Stimulated activated naive CD8-positive, alpha-beta T cell treated with anti-CD3 and anti-CD28 coated beads, Interleukin-15, amount 100 ng/mL, for 72 hours (primary cell): ENCODE results near the gene SDR42E1.
"Not testable (repeated sequence)": the region's sequence is repeated elsewhere in the genome, so short reads cannot be mapped to it uniquely, and the experiment has no call there.

Source experiments
- ATAC-seq: fragments of 150-1000 bp; cut with Tn5 transposase; 2 replicates; pipeline ENCODE4 v1.10.0; 2021; ENCODE audit warnings: mild to moderate bottlenecking, moderate library complexity
- DNase-seq, 2 donors: peaks; one replicate each; pipeline ENCODE4 v3.0.0; 2021 to 2022
- H3K27ac Mint-ChIP-seq, 2 donors: one replicate each; pipeline ENCODE4 v1.8.0; 2022; ENCODE audit warnings: mild to moderate bottlenecking in 2 of 2, mixed read lengths in 2 of 2, moderate library complexity in 2 of 2
- H3K27me3 Mint-ChIP-seq: one replicate; pipeline ENCODE4 v1.8.0; 2022; ENCODE audit warnings: mixed read lengths
- H3K4me1 Mint-ChIP-seq: one replicate; pipeline ENCODE4 v1.8.0; 2022; ENCODE audit warnings: mild to moderate bottlenecking, mixed read lengths
- H3K4me3 Mint-ChIP-seq, 2 donors: one replicate each; pipeline ENCODE4 v1.8.0; 2022; ENCODE audit warnings: mild to moderate bottlenecking in 2 of 2, mixed read lengths in 2 of 2, moderate library complexity in 1 of 2
- H3K9me3 Mint-ChIP-seq, 2 donors: one replicate each; pipeline ENCODE4 v1.8.0; 2022; ENCODE audit warnings: mixed read lengths in 2 of 2

The SDR42E1 gene

GRCh38 chr16:82020051-82020450 lies 8.8 kb upstream of the SDR42E1 start:
- Mint-ChIP-seq H3K9me3 (peaks cover 2 to 4% of the 10 kb centered on the region in 2 donors), H3K4me1 (no peaks in the 10 kb centered on the region), H3K27ac (no peak overlapping the region), H3K27me3 (peaks cover 48% of the 10 kb centered on the region), H3K4me3 (no peak overlapping the region)
- DNase-seq (no peak), ATAC-seq (no peak)

- Mint-ChIP-seq H3K27me3 (peaks cover 45% of the 10 kb centered on the region), H3K27ac (no peak overlapping the region), H3K4me3 (no peak overlapping the region), H3K9me3 (peaks cover 6 to 7% of the 10 kb centered on the region in 2 donors), H3K4me1 (no peaks in the 10 kb centered on the region)
- ATAC-seq = no peak
- no peak for DNase-seq
These were observed 8.3 kb upstream of the SDR42E1 start for GRCh38 chr16:82019535-82019934.

DNA sequence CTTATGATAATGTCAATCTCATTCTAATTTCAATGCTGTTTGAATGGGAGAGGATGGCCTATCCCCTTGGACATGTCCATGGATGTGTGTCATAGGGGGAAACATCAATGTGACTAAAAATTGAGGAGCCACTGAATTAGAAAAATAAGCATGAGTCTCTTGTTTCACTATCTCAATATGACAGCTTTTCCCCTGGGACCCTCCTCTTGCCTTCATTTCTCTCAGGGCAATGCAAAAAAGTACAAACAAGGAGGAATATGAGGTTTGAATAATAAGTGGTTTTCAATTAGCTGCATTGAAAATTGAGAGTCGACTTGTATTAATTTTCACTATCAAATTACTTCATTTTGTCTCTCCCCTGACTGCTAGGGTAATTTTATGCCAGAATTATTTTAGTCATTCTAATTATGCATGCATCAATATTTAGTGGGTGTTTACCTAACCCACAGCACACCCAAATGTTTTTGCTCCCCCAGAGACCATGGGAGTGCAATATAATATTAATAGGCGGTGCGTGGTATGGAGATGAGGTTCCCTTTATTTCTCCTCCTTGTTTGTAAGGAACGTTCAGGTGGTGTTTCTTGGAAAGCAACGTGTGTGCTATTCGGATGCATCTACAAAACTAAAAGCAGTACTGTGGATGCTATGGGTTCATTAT lies 6.8 kb upstream of the SDR42E1 start:
- DNase-seq (no peak), ATAC-seq (no peak)
- Mint-ChIP-seq H3K4me1 (no peaks in the 10 kb centered on the region), H3K4me3 (no peak overlapping the region), H3K27ac (no peak overlapping the region), H3K27me3 (peaks cover 30% of the 10 kb centered on the region), H3K9me3 (peaks cover 6 to 7% of the 10 kb centered on the region in 2 donors)

DNA sequence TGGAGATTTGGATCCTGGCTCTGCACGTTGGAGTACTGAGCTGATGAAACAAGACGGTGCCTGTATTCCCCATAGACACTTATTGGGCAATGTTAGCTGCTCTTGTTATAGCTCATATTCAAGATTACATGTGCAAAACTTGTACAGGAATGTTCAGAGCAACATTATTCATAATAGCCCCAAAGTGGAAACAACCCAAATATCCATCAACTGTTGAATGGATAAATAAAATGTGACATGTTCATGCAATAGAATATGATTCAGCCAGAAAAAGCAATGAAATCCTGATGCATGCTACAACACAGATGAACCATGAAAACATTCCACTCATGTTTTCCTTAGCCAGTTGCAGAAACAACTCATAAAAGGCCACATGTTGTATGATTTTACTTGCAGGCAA lies 5.7 kb upstream of the SDR42E1 start:
- DNase-seq (no peak), ATAC-seq (no peak)
- Mint-ChIP-seq H3K4me3 (no peak overlapping the region), H3K4me1 (peaks cover under 1% of the 10 kb centered on the region), H3K27ac (no peak overlapping the region), H3K27me3 (peaks cover 29% of the 10 kb centered on the region), H3K9me3 (peaks cover 6 to 10% of the 10 kb centered on the region in 2 donors)

DNA sequence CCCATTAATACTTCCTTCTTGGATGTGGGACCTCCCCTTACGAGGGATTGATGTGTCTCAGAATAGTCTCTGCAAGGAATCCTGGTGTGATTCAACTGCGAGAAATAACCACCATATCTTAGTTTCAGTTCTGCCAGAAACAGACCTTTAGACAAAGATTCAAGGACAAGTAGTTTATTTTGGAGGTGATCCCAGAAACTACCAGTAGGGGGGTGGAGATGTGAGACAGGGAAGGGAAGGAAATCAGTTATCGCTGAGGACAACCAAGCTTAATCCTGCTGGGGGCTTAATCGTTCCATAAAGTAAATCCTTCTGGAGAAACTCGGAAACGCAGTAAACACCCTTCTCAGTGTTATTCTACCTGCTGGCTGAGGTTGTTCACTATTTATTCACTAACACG lies 5.0 kb upstream of the SDR42E1 start:
- no peak for DNase-seq
- peaks cover 6 to 15% of the 10 kb centered on the region in 2 donors for H3K9me3 Mint-ChIP-seq
- peaks cover 8% of the 10 kb centered on the region for H3K4me1 Mint-ChIP-seq
- ATAC-seq = no peak
- H3K27ac Mint-ChIP-seq = no peak overlapping the region
- peaks cover 28% of the 10 kb centered on the region for H3K27me3 Mint-ChIP-seq
- H3K4me3 Mint-ChIP-seq = no peak overlapping the region

- no peak for ATAC-seq
- Mint-ChIP-seq H3K4me1 (peaks cover 30% of the 10 kb centered on the region), H3K27ac (no peak overlapping the region), H3K4me3 (no peak overlapping the region), H3K9me3 (peaks cover 16 to 32% of the 10 kb centered on the region in 2 donors), H3K27me3 (peaks cover 4% of the 10 kb centered on the region)
- no peak for DNase-seq
These were observed 1.9 kb upstream of the SDR42E1 start for GRCh38 chr16:82013139-82013538.

GRCh38 chr16:82010649-82011048 lies 621 bp downstream of the SDR42E1 start:
- Mint-ChIP-seq H3K4me3 (peak overlapping the region; percentile 81 to 85), H3K27ac (peak overlapping the region; percentile 95 to 97), H3K27me3 (no peaks in the 10 kb centered on the region), H3K4me1 (peaks cover 30% of the 10 kb centered on the region), H3K9me3 (peaks cover 18 to 34% of the 10 kb centered on the region in 2 donors)
- no peak for ATAC-seq
- no peak for DNase-seq

GRCh38 chr16:82009789-82010188 lies 1.5 kb downstream of the SDR42E1 start:
- DNase-seq, H3K27me3 Mint-ChIP-seq, H3K4me3 Mint-ChIP-seq, H3K27ac Mint-ChIP-seq, ATAC-seq: not testable (repeated sequence)
- peaks cover 14 to 27% of the 10 kb centered on the region in 2 donors for H3K9me3 Mint-ChIP-seq
- H3K4me1 Mint-ChIP-seq = peaks cover 35% of the 10 kb centered on the region

GRCh38 chr16:82008957-82009592 lies 2.2 kb downstream of the SDR42E1 start:
- Mint-ChIP-seq H3K27me3 (no peaks in the 10 kb centered on the region), H3K9me3 (peaks cover 12 to 27% of the 10 kb centered on the region in 2 donors), H3K27ac (no peak overlapping the region), H3K4me3 (no peak overlapping the region), H3K4me1 (peaks cover 40% of the 10 kb centered on the region)
- no peak for ATAC-seq
- peak in 1 of 2 donors; percentile 10 for DNase-seq

- Mint-ChIP-seq H3K27ac (no peak overlapping the region), H3K9me3 (peaks cover 12 to 27% of the 10 kb centered on the region in 2 donors), H3K4me1 (peaks cover 40% of the 10 kb centered on the region), H3K27me3 (no peaks in the 10 kb centered on the region), H3K4me3 (no peak overlapping the region)
- DNase-seq = no peak
- no peak for ATAC-seq
These were observed 4.1 kb downstream of the SDR42E1 start for GRCh38 chr16:82007189-82007588.

- ATAC-seq = no peak
- Mint-ChIP-seq H3K27me3 (no peaks in the 10 kb centered on the region), H3K27ac (no peak overlapping the region)
These were observed 5.2 kb downstream of the SDR42E1 start for GRCh38 chr16:82006036-82006435.

GRCh38 chr16:82005027-82005830 lies 6.0 kb downstream of the SDR42E1 start:
- peaks cover 21% of the 10 kb centered on the region for H3K4me1 Mint-ChIP-seq
- H3K27me3 Mint-ChIP-seq = no peaks in the 10 kb centered on the region
- DNase-seq = no peak

More at GRCh38 chr16:82006036-82006435, 5.2 kb downstream of the SDR42E1 start:
- Mint-ChIP-seq H3K4me1 (peaks cover 29% of the 10 kb centered on the region), H3K9me3 (peaks cover 12 to 19% of the 10 kb centered on the region in 2 donors), H3K4me3 (no peak overlapping the region)
- DNase-seq = no peak

DNA sequence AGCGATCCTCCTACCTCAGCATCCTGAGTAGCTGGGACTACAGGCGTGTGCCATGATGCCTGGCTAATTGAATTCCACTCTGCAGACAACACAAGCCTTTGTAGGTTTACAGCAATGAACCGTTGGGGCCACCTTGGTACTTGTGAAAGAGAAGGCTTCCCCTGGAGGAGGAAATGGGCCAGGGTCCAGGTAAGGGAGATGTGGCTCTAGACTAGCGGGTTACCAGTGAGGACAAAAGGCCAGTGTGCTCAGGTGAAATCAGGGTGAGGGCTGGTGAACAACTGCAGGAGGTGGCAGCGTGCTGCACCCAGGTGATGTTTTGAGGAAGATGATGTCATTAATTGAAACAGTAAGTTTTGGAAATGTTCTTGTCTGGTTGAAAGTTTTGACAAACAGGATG lies 6.7 kb downstream of the SDR42E1 start:
- peaks cover 7 to 17% of the 10 kb centered on the region in 2 donors for H3K9me3 Mint-ChIP-seq
- no peak overlapping the region for H3K27ac Mint-ChIP-seq
- no peak overlapping the region for H3K4me3 Mint-ChIP-seq
- H3K27me3 Mint-ChIP-seq = no peaks in the 10 kb centered on the region
- peaks cover 15% of the 10 kb centered on the region for H3K4me1 Mint-ChIP-seq
- ATAC-seq (no peak), DNase-seq (no peak)

More at GRCh38 chr16:82005027-82005830, 6.0 kb downstream of the SDR42E1 start:
- peaks cover 7 to 19% of the 10 kb centered on the region in 2 donors for H3K9me3 Mint-ChIP-seq
- H3K27ac Mint-ChIP-seq = no peak overlapping the region
- H3K4me3 Mint-ChIP-seq = no peak overlapping the region
- ATAC-seq = no peak

GRCh38 chr16:82002831-82003230 lies 8.4 kb downstream of the SDR42E1 start:
- Mint-ChIP-seq H3K27ac (no peak overlapping the region), H3K4me1 (peaks cover 10% of the 10 kb centered on the region)
- no peak for ATAC-seq

DNA sequence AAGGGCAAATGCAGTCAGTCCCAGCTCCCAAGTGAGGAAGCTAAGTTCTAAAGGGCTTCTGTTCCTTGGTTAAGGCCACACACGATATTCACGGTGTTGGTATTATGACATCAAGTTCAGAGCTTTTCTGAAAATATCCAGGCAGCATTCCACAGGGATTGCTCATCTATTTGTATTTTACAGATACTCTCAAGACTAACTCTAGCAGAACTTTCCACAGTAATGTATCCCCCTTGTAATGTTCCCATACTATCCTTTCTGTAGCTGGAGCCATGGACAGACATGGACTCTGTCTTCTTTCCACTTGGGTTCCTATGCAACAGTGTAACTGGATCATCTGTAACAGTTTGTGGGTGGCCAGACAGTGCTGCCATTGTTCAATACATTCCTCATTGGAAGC lies 13.5 kb downstream of the SDR42E1 start:
- DNase-seq (no peak), ATAC-seq (no peak)
- Mint-ChIP-seq H3K4me3 (no peak overlapping the region), H3K9me3 (no peaks in the 10 kb centered on the region), H3K27me3 (no peaks in the 10 kb centered on the region), H3K27ac (no peak overlapping the region), H3K4me1 (no peaks in the 10 kb centered on the region)

More at GRCh38 chr16:82002831-82003230, 8.4 kb downstream of the SDR42E1 start:
- Mint-ChIP-seq H3K9me3 (no peaks in the 10 kb centered on the region), H3K27me3 (no peaks in the 10 kb centered on the region), H3K4me3 (no peak overlapping the region)
- DNase-seq = no peak
